GM19193 (cell line): ENCODE results near the gene CRYBA1.

ENCODE experiments used
- POLR2A ChIP-seq: IDR thresholded peaks from 4 replicates; pipeline ENCODE4 v1.6.1; 2011; ENCODE audit not compliant: insufficient read depth, insufficient read length; ENCODE audit errors: extremely low read depth

CRYBA1 gene, protein sequence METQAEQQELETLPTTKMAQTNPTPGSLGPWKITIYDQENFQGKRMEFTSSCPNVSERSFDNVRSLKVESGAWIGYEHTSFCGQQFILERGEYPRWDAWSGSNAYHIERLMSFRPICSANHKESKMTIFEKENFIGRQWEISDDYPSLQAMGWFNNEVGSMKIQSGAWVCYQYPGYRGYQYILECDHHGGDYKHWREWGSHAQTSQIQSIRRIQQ

DNA sequence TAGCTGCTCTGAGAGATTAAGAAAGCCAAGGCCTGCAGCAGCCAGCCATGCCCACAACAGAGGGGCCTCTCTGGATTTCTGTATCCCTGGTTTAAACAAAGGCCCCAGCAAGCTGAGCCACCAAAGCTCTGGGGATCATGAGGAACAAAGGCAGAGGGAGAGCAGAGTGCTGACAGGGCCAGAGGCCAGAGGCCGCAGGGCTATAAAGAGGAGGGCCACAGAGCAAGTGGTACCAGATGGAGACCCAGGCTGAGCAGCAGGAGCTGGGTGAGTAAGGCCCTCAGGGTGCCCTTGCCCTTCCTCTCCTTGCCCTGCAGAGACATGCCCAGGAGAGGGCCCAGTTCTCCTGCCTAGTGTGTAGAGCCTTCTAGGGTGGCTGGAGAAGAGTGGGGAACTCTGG is at the start of gene CRYBA1:
CRYBA1 (plus strand) TSS at position 232 of the 400 bp plus-strand sequence; CDS start at position 237, 5 bp downstream.
- no peak for TF ChIP-seq POLR2A

DNA sequence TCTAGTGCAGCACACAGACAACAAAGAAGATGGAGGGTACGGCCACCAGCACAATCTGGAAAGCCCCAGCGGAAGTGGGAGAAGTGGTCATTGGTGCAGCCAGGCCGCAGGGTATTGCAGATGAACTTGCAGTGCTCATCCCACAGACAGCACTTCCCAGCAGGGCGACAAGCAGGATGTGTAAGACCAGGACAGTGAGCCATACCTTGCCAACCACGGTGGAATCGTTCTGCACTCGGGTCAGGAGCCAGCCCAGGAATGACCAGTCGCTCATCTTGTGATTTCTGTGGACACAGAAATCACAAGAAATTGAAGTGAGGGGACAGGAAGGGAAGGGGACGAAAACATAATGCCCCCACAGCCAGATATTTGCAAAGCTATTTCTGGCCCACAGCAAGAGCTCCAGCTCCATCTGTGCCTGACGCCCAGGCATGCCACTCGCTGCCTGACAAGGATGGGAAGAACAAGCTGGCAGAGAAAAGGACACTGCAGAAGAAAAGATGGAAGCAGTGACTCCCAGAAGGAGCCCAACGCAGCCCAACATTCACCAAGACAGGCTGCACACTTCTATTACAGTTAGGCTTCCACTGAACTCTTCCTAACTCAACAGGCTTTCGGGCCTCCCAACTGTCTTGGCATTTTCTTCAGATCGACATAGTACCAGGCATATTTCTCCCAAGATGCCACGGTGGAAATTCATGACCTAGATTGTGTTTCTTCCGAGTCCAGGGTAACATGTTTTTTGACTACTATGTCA is 49.0 kb upstream of the CRYBA1 start:
- no peak for TF ChIP-seq POLR2A

DNA sequence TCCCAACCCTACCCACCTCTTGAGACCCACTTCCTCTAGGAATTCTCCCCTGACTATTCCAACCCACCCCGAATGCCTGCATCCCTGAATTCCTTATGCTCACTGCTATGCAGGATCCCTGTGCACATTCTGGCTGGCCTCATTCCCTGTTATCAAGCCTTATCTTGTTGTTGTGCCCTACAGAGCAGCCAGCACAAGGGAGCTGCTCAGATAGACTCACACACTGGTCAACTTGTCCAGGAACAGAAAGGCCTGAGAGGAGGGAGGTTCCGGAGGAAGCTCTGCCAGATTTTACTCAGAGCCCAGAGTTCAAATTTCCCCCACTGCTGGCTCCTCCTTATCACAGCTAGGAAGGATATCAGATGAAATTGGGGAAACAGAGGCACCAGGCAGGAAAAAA is 41.6 kb upstream of the CRYBA1 start:
- TF ChIP-seq POLR2A: no peak

DNA sequence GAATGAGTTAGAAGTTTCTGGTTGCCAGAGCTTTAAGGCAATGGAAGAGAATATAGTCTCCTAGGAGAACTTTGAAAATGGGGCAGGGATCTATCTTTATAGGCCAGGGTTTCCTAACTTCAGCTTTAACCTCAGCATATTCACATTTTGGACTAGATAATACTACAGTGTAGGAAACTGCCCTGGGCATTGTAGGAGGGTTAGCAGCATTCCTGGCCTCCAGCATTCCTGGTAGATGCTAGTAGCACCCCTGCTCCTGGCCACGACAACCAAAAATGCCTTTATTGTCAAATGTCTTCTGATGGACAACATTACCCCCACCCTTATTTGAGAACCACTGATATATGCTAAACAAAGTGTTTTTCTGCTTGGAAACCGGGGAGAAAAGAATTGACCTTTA is 38.7 kb upstream of the CRYBA1 start:
- TF ChIP-seq POLR2A: no peak

DNA sequence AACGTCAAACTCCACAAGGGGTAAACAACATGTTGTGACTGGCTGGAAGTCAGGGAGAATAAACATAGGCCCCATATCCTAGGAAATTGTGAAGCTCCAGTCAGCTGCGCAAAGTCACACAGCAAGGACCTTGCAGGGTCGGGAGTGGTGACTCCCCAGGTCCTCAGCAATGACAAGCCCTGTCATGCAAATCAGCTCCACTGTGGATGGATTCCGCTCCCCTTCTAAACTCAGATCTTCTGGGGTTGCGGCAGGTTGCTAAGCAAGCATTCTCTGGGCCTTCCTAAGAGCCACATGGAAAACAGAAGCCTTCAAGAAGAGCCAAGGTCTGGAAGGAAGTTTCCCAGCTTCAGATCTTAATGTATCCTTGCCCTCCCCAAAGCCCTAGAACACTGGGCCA is 37.6 kb upstream of the CRYBA1 start:
- TF ChIP-seq POLR2A: no peak

DNA sequence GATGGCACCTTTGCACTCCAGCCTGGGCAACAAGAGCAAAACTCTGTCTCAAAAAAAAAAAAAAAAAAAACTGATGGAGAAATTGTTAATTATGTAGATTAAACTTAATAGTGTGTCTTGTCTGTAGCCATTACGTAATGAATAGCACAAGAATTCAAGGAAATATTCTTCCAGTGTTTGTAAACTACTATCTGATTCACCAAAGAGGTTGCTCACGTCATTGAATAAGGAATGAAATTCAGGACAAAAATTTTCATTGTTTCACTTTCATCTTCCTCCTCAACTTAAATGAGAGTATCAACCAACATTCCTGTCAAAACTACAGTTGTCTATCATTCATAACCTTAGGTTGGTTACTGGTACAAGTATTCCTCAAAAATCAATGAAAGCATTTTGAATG is 35.8 kb upstream of the CRYBA1 start:
- no peak for TF ChIP-seq POLR2A

- TF ChIP-seq POLR2A: no peak
These were observed 34.5 kb upstream of the CRYBA1 start for GRCh38 chr17:29212094-29212631.

DNA sequence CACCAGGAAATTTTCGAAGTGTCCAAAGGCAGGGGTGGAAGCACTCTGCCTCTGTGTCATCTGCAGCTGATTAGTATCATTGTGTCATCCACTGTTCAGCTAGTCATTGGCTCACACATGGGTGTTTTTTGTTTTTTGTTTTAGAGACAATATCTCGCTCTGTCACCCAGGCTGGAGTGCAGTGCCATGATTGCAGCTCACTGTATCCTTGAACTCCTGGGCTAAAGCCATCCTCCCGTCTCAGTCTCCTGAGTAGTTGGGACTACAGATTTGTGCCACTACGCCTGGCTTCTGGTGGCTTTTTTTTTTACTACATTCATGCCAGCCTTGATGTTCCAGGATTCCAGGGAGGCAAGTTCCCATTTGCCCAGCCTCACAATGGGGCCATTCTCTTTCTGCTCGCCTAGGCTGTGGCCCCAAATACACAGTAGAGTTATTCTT is 34.0 kb upstream of the CRYBA1 start:
- no peak for TF ChIP-seq POLR2A

- no peak for TF ChIP-seq POLR2A
These were observed 32.2 kb upstream of the CRYBA1 start for GRCh38 chr17:29214215-29215146.

- no peak for TF ChIP-seq POLR2A
These were observed 31.5 kb upstream of the CRYBA1 start for GRCh38 chr17:29215174-29215573.

- TF ChIP-seq POLR2A: no peak
These were observed 30.9 kb upstream of the CRYBA1 start for GRCh38 chr17:29215717-29216116.

DNA sequence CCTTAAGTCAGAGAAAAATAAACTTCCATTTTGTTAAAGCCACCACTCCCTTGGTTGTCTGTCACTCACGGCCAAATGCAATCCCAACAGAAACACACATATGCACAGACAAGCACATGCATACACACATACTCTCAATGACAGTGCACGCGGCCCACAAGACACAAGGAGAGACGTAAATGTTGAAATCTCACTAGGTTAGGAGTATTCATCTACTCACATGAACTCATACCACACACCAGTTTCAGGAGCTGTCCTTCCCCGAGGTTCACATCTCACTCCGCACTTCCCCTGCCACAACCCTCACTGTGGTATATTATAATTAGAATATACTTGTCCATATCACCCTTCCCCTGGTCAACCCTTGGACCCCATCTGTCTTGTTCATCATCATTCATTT is 30.5 kb upstream of the CRYBA1 start:
- no peak for TF ChIP-seq POLR2A

GRCh38 chr17:29216856-29217255 is 29.8 kb upstream of the CRYBA1 start:
- no peak for TF ChIP-seq POLR2A

- TF ChIP-seq POLR2A: no peak
These were observed 27.1 kb upstream of the CRYBA1 start for GRCh38 chr17:29219378-29220047.
